KMS-11 (cell line): ENCODE measurements around the gene CLHC1.

ENCODE experiments used
- H2AFZ ChIP-seq: fragments of 200-600 bp; sonication (generic); 2 replicates; pipeline ENCODE4 v1.6.1; 2016; ENCODE audit warnings: antibody characterized with exemption, mixed run types, low read depth
- H3K27ac ChIP-seq: fragments of 200-600 bp; sonication (generic); 2 replicates; pipeline ENCODE4 v1.6.1; 2016; ENCODE audit warnings: mild to moderate bottlenecking, mixed run types
- H3K27me3 ChIP-seq: fragments of 200-600 bp; sonication (generic); 2 replicates; pipeline ENCODE4 v1.6.1; 2017; ENCODE audit warnings: mild to moderate bottlenecking, low read depth, mixed run types, moderate library complexity; ENCODE audit not compliant: insufficient read depth
- H3K36me3 ChIP-seq: fragments of 200-600 bp; sonication (generic); 2 replicates; pipeline ENCODE4 v1.6.1; 2017; ENCODE audit warnings: mild to moderate bottlenecking, mixed run types; ENCODE audit not compliant: insufficient read depth
- H3K4me1 ChIP-seq: fragments of 200-600 bp; sonication (generic); 2 replicates; pipeline ENCODE4 v1.6.1; 2016; ENCODE audit warnings: mild to moderate bottlenecking, low read depth, mixed run types; ENCODE audit not compliant: poor library complexity, severe bottlenecking
- H3K4me2 ChIP-seq: fragments of 200-600 bp; sonication (generic); 2 replicates; pipeline ENCODE4 v1.7.0; 2016; ENCODE audit warnings: mild to moderate bottlenecking, mixed run types
- H3K4me3 ChIP-seq: fragments of 200-600 bp; sonication (generic); IDR thresholded peaks from 2 replicates; pipeline ENCODE4 v1.6.1; 2017; ENCODE audit warnings: low read depth, low read length, mixed read lengths; ENCODE audit not compliant: insufficient read depth
- H3K79me2 ChIP-seq: fragments of 200-600 bp; sonication (generic); 2 replicates; pipeline ENCODE4 v1.6.1; 2016; ENCODE audit warnings: low read depth, mixed run types; ENCODE audit not compliant: insufficient read depth
- H3K9ac ChIP-seq: fragments of 200-600 bp; sonication (generic); 2 replicates; pipeline ENCODE4 v1.6.1; 2016; ENCODE audit warnings: mild to moderate bottlenecking, mixed run types
- H4K20me1 ChIP-seq: fragments of 200-600 bp; sonication (generic); 2 replicates; pipeline ENCODE4 v1.6.1; 2016; ENCODE audit warnings: mild to moderate bottlenecking, mixed run types; ENCODE audit not compliant: insufficient read depth
- CTCF ChIP-seq: fragments of 200-600 bp; sonication (generic); conservative IDR thresholded peaks from 2 replicates; pipeline ENCODE4 v1.6.1; 2017; ENCODE audit warnings: low read depth, mild to moderate bottlenecking, antibody characterized with exemption, low read length, moderate library complexity, mixed read lengths

The CLHC1 gene

GRCh38 chr2:55223958-55224760 lies 7.9 kb downstream of the CLHC1 start:
- TF ChIP-seq CTCF = no peak
- H3K36me3 ChIP-seq = no peaks in the 10 kb centered on the region
- H3K4me2 ChIP-seq = no peak overlapping the region
- no peaks in the 10 kb centered on the region for H3K27me3 ChIP-seq
- no peak overlapping the region for H2AFZ ChIP-seq
- no peak overlapping the region for H3K9ac ChIP-seq
- H3K27ac ChIP-seq = no peak overlapping the region
- no peaks in the 10 kb centered on the region for H4K20me1 ChIP-seq
- H3K79me2 ChIP-seq = no peaks in the 10 kb centered on the region
- H3K4me3 ChIP-seq = no peak overlapping the region
- peaks cover 4% of the 10 kb centered on the region for H3K4me1 ChIP-seq

GRCh38 chr2:55213822-55214221 lies 18.3 kb downstream of the CLHC1 start:
- no peak overlapping the region for H2AFZ ChIP-seq
- no peaks in the 10 kb centered on the region for H3K36me3 ChIP-seq
- H3K4me1 ChIP-seq = no peaks in the 10 kb centered on the region
- H4K20me1 ChIP-seq = no peaks in the 10 kb centered on the region
- no peaks in the 10 kb centered on the region for H3K79me2 ChIP-seq
- H3K27ac ChIP-seq = no peak overlapping the region
- no peaks in the 10 kb centered on the region for H3K27me3 ChIP-seq
- TF ChIP-seq CTCF = no peak
- H3K9ac ChIP-seq = no peak overlapping the region
- no peak overlapping the region for H3K4me2 ChIP-seq
- H3K4me3 ChIP-seq = no peak overlapping the region

- Histone ChIP-seq H3K4me2 (no peak overlapping the region), H3K4me3 (no peak overlapping the region), H4K20me1 (no peaks in the 10 kb centered on the region), H3K4me1 (no peaks in the 10 kb centered on the region), H3K79me2 (no peaks in the 10 kb centered on the region), H3K36me3 (no peaks in the 10 kb centered on the region), H3K27ac (no peak overlapping the region), H2AFZ (no peak overlapping the region), H3K27me3 (no peaks in the 10 kb centered on the region), H3K9ac (no peak overlapping the region)
- no peak for TF ChIP-seq CTCF
Measured at GRCh38 chr2:55204950-55205349, 27.1 kb downstream of the CLHC1 start.

GRCh38 chr2:55204536-55204935 lies 27.6 kb downstream of the CLHC1 start:
- TF ChIP-seq CTCF = no peak
- H3K4me3 ChIP-seq = no peak overlapping the region
- H3K27me3 ChIP-seq = no peaks in the 10 kb centered on the region
- no peaks in the 10 kb centered on the region for H3K79me2 ChIP-seq
- no peaks in the 10 kb centered on the region for H3K36me3 ChIP-seq
- H3K4me1 ChIP-seq = no peaks in the 10 kb centered on the region
- H4K20me1 ChIP-seq = no peaks in the 10 kb centered on the region
- H3K27ac ChIP-seq = no peak overlapping the region
- no peak overlapping the region for H3K4me2 ChIP-seq
- H2AFZ ChIP-seq = no peak overlapping the region
- no peak overlapping the region for H3K9ac ChIP-seq
